GM18870 (cell line): ENCODE measurements around the gene GCGR.

Experiments used
- ATAC-seq: cut with Tn5 transposase; IDR thresholded peaks from one replicate; pipeline ENCODE4 v1.9.1; 2021; ENCODE audit warnings: moderate library complexity; ENCODE audit not compliant: unreplicated experiment

The GCGR gene

DNA sequence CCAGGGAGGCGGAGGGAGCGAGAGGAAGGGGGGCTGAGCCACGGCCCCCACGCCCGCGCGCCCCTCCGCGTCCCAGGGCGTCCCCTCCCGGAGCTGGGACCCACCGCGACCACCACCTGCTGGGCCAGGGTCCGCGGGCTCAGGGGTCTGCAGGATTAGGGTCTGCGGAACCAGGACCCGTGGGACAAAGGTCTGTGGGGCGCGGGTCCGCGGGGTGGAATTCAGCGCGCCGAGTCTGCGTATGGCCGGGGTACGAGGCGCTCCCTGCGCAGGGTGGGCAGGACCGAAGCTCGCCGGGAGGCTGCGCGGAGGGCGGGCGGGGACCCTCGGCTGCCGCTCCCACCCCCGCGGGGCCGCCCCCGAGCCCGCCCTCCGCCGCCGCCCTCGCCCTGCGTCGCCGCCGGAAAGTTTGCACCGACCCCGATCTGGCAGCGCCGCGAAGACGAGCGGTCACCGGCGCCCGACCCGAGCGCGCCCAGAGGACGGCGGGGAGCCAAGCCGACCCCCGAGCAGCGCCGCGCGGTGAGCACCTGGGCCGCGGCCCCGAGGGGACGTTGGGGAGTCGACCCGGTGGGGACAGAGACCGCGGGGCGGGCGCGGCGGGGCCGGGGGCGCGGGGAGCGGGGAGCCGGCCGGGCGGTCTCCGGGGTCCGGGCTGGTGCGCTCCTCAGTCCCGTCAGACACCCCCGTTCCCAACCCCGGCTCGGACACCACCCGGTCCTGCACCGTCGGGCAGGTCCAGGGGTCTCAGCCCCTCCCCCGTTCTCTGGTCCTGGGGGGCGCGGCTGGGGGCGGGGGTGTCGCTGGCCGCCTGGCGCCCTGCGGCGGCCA lies at the start of gene GCGR:
Gene GCGR, plus strand, starts transcription at position 423 of the 831 bp plus-strand sequence. CDS start 4,869 bp downstream, outside the sequence.
- no peak for ATAC-seq

DNA sequence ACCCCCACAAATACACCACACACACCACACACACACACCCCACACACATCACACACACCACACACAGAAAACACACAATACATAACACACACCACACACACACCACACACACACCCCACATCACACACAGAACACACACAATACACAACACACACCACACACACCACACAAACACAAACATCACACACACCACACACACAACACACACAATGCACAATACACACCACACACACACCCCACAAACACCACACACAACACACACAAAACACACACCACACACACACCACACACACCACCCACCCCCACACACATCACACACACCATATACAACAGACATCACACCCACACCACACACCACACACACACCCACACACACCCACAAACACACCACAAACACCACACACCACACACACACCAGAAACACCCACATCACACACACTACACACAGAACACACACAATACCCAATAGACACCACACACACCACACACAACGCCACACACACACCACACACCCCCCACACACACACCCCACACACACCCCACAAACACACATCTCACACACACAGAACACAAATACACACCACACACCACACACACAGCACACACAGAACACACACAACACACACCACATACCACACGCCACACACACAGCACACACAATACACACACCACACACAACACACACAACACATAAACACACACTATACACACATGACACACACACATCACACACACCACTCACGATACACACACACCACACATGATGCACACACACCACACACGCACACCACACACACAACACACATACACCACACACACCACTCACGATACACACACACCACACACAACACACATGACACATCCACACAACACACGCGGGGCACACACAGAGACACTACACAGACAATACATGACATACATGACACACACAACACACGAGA lies 11.0 kb upstream of the GCGR start:
- ATAC-seq, result no peak

DNA sequence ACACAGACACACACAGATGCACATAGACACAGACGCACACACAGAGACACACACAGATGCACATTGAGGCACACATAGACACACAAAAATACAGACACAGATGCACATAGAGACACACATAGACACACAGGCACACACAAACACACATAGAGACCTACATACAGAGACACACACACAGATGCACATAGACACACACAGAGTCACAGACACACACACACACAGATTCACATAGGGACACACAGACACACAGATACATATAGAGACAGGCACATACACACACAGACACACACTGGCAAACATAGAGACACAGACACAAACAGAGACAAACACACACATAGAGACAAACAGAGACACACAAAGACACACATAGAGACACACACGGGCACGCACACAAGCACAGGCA lies 9.9 kb upstream of the GCGR start:
- ATAC-seq, result no peak

DNA sequence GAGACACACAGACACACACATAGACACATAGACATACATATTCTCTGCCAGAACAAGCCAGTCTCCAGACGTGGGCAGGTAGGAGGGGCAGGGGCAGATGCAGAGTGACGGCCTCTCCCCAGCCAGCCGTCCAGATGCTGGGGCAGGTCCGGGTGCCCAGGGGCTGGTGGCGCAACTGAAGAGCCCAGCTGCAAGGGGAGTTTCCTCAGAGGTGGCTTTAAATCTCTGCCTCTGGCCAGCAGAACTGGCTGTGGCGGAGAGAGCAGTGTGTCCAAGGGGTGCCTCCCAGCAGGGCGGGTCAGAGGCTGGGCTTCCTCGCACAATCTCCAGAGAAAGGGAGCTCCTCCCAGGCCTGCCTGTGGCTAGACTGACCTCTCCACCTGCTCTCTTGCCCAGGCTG lies 9.4 kb upstream of the GCGR start:
- no peak for ATAC-seq

DNA sequence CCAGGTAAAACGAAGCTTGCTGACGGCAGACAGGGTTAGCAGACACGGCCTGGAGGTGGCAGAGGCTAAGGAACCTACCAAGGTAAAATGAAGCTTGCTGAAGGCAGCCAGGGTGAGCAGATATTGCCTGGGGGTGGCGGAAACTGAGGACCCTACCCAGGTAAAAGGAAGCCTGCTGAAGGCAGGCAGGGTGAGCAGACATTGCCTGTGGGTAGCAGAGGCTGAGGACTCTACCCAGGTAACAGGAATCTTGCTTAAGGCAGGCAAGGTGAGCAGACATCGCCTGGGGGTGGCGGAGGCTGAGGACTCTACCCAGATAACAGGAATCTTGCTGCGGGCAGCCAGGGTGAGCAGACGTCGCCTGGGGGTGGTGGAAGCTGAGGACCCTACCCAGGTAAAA lies 2.6 kb upstream of the GCGR start:
- ATAC-seq, result no peak

DNA sequence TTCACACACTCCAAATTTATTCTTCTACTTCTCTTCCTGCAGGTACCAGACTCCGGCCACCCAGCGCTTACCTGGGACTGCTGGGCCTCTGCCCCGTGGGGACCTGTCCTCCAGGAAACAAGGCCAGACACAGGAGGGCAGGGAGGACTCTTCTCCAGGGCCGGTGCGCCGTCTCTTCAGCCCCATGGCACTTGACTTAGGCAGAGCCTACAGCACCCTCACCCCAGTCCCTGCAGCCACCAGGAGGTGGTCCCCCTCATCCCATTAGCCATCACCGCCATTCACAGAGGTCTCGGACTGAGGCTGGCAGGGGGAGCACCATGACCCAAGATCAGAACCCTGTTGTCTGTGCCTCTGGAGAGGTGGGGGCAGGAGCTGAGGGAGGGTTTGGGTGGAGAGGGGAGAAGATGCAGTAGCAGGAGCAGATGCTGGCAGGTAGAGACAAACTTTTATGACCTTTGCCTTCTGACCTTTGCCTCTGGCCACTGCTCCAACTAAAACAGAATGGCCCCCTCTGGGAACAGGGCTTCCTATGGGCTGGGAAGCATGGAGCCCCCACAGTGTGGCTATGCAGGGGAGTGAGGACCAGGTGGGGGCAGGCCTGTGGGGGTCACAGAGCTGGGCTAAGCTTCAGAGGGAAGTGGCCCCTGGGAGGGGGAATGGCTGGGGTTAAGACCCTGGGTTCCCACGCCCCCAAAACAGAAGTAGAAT lies 1.7 kb upstream of the GCGR start:
- ATAC-seq, result no peak

DNA sequence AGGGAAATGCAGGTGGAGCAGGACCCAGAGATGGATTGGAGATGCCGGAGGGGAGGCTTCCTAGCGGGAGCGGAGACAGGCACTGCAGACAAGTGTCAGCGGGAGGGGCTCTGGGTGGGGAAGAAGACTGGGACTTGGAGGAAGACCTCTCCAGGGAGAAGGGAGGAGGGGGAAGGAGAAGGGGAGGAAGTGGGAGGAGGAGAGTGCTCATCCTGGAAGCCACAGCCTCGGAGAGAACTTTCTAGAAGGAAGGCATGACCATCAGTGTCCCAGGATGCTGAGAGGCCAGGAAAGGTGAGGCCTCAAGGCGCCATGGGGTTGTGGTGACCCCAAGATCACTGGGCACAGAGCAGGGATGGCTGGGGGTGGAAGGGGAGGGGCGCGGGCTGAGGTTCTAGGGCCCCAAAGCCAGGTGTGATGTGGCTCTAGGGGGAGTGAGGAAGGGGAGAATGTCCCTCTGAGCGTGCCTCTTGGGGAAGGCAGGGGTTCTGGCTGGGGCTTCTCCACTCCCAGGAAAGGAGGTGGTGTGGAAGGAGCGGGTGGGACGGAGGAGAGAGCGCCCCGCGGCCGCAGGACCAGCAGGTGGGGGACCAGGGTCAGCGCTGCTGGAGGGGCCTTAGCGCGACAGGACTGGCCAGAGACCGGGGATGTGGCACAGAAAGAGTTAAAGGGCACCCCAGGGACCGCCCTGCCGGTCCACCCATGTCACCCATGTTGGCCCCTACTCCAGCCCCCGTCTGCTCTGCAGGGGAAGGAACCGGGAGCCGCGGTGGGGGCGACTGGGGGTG lies 900 bp upstream of the GCGR start:
- ATAC-seq, result no peak

DNA sequence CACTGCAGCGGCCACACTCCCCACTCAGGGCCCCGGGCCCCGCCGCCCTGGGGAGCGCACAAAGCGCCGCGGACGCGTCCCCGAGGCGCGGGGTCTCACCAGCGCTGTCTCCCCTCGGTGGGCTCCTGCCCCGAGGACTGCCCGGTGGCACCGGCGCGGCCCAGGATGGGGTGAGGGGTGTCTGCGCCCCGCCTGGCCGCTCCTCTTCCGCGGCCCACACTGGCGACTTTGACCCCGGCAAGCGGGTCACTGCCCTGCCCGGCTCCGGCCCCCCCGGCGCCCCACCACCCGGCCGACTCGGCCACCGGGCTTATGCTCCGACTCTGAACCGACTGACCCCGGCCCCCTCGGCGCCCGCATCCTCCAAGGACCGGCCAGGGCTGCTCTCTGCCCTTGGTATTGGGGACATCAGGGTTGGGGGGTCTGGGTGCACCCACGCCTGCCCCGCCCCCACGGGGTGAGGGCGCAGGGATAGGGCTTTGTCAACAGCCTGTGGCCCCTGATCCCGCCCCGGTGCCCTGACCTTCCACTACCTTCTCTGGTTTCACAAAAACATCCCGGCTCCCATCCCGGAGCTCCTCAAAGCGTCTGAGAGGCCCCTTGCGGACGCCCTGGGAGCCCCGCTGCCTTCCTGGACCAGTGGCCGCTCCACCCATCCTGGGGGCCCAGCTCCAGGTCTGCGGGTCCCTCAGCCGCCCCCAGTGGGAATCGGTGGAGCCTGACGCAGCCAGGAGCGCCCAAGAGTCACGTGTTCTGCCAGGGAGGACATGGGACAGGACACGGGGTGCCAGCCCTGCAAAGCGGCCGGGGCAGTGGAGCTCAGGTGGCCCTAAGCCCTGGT lies 829 bp downstream of the GCGR start:
- ATAC-seq, result no peak

DNA sequence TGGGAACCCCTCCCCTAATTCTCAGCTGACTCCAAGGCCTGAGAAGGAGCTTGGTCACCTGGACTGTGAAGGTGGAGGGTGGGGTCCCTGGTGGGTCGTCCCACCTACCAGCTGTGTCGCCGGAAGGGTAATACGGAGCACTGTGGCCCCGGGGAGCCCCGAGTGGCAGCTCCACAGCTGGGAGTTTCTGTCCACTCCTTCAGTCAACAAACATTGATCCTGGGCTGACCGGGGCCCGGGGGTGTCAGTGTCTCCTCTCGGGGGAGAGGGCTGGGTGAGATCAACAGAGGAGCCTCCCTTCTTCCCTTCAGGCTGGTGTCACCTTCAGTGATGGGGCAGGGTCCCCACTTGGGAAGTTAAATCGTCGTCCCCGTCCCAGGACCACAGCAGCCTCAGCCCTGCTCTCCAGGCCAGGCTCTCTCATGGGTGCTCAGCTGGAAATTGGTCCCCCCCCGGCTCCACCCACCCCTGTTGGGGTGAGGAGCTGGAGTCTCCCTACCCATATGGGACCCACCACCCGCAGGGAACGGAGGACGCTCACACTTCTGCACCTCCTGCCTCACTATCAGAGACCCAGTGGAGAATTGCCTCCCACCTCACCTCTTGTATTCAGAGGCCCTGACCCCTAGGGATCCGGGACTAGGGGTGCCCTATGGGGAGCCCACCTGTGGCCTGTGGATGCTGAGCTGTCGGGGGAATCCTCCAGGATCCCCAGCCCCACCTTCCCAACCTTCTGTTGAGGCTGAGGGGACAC lies 1.9 kb downstream of the GCGR start:
- ATAC-seq, result no peak

DNA sequence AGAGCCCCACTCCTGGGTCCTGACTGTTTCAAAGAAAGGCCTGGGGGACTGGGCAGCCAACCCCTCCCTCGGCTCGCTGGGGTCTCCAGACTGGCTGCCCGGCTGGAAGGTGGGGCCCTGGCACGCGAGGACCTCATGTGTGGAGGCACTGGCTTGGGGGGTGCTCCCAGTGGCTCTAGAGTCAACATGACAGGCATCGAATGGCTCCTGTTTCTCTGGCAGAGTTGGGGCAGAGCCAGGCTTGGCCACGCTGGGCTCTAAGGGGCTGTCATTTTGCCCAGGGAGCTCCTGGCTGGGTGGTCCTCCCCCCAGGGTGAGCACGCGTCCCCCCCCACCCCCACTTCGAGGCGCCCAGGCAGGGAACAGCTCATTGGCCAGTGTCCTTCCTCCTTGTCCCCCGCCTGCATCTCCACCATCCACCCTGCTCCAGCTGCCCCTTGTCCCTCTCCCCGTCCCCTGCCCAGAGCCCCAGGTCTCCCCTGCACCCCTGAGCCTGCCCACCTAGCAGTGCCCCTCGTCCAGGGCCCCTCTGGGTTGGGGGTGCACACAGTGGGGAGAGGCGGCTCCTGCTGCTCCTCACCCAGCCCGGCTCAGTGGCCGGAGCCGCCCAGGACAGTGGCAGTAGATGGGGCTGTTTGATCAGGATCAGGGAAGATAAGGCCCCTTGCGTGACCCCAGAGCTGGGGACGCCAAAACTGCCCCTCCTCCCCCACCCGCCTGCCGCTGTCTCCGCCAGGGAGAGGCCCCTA lies 2.7 kb downstream of the GCGR start:
- ATAC-seq, result no peak

DNA sequence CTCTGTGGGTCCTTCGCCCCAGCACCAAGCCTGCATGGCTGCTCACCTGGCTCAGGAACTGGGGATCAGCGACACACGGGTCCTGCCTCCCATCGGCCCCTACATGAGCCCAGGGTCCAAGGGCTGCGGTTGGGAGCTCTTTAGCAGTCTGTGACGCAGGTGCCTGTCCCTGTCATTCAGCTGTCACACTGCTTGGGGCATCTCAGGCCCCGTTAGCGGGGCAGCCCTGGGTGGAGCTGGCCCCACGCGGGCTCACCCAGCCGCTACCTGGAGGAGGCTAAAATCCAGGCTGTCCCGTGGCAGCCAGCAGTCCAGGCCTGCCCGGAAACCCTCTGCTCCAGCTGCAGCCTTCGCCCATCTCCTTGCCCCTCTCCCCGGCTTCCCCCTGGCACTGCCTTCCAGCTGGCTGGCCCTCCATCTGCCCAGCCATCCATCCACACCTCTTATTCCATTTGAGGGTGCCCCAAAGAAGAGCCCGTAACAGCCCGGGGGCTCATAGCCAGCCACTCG lies 3.3 kb downstream of the GCGR start:
- no peak for ATAC-seq

DNA sequence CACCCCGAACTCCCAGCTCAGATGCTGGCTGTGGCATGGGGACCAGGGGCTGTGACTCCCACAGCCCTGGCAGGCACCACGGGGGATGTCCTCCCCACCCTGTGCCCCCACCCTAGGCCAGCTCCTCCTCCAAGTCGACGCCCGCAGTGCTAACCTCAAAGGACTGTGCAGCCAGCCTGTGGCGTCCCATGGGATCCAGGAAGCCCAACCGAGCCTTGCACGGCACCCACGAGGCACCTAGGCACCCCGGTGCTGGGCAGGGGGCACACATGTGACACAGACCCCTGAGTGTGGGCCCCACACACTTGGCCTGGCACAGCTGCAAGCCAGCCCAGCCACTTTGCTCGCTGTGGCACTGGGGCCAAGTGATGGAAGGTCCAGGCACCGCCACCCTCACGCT lies 3.9 kb downstream of the GCGR start:
- ATAC-seq, result no peak

DNA sequence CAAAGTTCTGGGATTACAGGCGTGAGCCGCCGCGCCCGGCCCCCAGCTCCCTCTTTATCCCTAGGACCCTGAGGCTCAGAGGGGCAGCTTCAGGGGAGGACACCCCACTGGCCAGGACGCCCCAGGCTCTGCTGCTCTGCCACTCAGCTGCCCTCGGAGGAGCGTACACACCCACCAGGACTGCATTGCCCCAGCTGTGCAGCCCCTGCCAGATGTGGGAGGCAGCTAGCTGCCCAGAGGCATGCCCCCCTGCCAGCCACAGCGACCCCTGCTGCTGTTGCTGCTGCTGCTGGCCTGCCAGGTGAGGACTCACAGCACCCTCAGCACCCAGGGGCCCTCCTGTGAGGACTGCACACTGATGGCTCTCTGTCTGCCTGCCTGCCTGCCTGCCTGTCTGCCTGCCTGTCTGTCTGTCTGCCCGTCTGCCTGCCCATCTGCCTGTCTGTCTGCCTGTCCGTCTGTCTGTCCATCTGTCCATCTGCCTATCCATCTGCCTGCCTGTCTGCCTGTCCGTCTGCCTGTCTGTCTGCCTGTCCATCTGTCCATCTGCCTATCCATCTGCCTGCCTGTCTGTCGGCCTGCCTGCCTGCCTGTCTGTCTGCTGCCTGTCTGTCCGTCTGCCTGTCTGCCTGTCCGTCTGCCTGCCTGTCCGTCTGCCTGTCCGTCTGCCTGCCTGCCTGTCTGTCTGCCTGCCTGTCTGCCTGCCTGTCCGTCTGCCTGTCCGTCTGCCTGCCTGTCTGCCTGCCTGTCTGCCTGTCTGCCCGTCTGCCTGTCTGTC lies 5.0 kb downstream of the GCGR start:
- ATAC-seq, result no peak

DNA sequence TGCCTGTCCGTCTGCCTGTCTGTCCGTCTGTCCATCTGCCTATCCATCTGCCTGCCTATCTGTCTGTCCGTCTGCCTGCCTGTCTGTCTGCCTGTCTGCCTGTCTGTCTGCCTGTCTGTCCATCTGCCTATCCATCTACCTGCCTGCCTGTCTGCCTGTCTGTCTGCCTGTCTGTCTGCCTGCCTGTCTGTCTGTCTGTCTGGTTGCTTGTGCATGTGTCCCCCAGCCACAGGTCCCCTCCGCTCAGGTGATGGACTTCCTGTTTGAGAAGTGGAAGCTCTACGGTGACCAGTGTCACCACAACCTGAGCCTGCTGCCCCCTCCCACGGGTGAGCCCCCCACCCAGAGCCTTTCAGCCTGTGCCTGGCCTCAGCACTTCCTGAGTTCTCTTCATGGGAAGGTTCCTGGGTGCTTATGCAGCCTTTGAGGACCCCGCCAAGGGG lies 5.6 kb downstream of the GCGR start:
- ATAC-seq, result no peak

DNA sequence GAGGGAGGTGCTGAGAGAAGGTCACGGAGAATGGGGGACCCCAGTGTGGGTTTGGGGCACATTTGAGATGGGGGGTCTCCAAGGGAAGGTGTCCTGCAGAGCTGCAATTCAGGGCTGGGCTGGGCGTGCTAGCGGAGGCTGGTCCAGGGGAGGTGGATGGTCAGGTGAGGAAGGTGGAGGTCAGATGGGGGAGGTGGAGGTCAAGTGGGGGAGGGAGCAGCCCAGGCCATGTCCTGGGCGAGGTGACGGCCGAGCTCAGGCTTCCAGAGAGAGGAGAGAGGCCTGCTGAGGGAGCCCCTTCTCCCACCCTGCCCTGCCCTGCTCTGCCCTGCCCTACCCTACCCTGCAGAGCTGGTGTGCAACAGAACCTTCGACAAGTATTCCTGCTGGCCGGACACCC lies 6.5 kb downstream of the GCGR start:
- ATAC-seq, result no peak

DNA sequence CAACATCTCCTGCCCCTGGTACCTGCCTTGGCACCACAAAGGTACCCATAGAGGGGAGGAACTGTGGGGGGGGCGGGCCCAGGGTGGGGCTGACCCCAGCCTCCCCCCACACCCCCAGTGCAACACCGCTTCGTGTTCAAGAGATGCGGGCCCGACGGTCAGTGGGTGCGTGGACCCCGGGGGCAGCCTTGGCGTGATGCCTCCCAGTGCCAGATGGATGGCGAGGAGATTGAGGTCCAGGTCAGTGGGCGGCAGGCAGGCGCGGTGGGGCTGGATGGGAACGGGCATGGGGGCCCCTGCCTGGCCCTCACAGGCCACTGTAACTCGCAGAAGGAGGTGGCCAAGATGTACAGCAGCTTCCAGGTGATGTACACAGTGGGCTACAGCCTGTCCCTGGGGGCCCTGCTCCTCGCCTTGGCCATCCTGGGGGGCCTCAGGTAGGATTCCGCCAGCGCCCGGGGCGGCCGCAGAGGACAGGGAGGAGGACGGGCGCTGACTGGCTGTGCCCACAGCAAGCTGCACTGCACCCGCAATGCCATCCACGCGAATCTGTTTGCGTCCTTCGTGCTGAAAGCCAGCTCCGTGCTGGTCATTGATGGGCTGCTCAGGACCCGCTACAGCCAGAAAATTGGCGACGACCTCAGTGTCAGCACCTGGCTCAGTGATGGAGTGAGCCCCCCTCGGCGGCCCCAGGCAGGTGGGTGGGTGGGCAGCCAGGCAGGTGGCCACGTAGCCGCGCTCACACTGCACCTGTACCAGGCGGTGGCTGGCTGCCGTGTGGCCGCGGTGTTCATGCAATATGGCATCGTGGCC lies 7.1 kb downstream of the GCGR start:
- no peak for ATAC-seq
